Breast epithelium (tissue), 4 donors: Measurements from ENCODE around the gene MXRA7. TPM values are rescaled to one million over a fixed set of nuclear protein-coding genes. Genes with fewer than 3 reads are reported as not detected.

Experiments
- DNase-seq, 2 donors: peaks; one replicate each; pipeline ENCODE4 v3.0.0-alpha.2; 2019; ENCODE audit warnings: low spot score in 2 of 2
- H3K27ac ChIP-seq, 2 donors: fragments of 200-600 bp; sonication (generic) in 1 of 2; one replicate each; pipeline ENCODE4 v1.5.1; 2016 to 2019; ENCODE audit warnings: mild to moderate bottlenecking in 1 of 2
- H3K27me3 ChIP-seq, 2 donors: fragments of 200-600 bp; sonication (generic) in 1 of 2; one replicate each; pipeline versions ENCODE4 v1.5.1 to v1.6.0; 2017 to 2019; ENCODE audit warnings: control low read depth in 1 of 2, mild to moderate bottlenecking in 1 of 2
- H3K36me3 ChIP-seq: fragments of 200-600 bp; one replicate; pipeline ENCODE4 v1.5.1; 2019
- H3K4me1 ChIP-seq, 2 donors: fragments of 200-600 bp; sonication (generic); one replicate each; pipeline ENCODE4 v1.5.1; 2016 to 2019; ENCODE audit warnings: control low read depth in 1 of 2
- H3K4me3 ChIP-seq, 3 donors: fragments of 200-600 bp; sonication (generic); 1 replicate in 2 of 3; 2 replicates in 1 of 3; pipeline ENCODE4 v1.5.1; 2016 to 2019; ENCODE audit warnings: mild to moderate bottlenecking in 3 of 3, moderate library complexity in 2 of 3
- H3K9me3 ChIP-seq, 2 donors: fragments of 200-600 bp; sonication (generic) in 1 of 2; one replicate each; pipeline ENCODE4 v1.5.1; 2016 to 2019; ENCODE audit warnings: control low read depth in 1 of 2
- POLR2A ChIP-seq: fragments of 450-650 bp; IDR thresholded peaks from one replicate; pipeline ENCODE4 v1.6.1; 2016; ENCODE audit warnings: antibody characterized with exemption, mild to moderate bottlenecking, moderate library complexity
- POLR2AphosphoS5 ChIP-seq, 3 donors: sonication (generic); formaldehyde crosslinking; IDR thresholded peaks; one replicate each; pipeline ENCODE4 v1.6.1; 2017; ENCODE audit warnings: antibody characterized with exemption in 3 of 3
- intact Hi-C: fragments of 100-400 bp; cut with DNase I; formaldehyde crosslinking; loops from one replicate; pipeline ENCODE4 v1.15.1; 2023; ENCODE audit warnings: low total_unique reads
- total RNA-seq, 3 donors: library from RNA; depleted of rRNA; stranded (reverse); fragments of >200 nt; gene quantifications; one replicate each; pipeline ENCODE4 v1.1.0, GENCODE V29; 2016
- TF ChIP-seq, protein P1 (sequence below), 3 donors: fragments of 450-650 bp; IDR thresholded peaks; one replicate each; pipeline ENCODE4 v1.5.1; 2016 to 2017; ENCODE audit warnings: antibody characterized with exemption in 3 of 3, mild to moderate bottlenecking in 3 of 3, moderate library complexity in 3 of 3

Gene MXRA7
- total RNA-seq, 3 donors from 2014 or later = 106 to 242 (median 113) TPM

GRCh38 chr17:76635039-76635438 is 75.7 kb downstream of the MXRA7 start:
- intact Hi-C loops = loop anchor here (2.0 kb wide), 1 partner anchor 62 kb away; no protein-coding TSS in a partner anchor

GRCh38 chr17:76633628-76634328 is 77.0 kb downstream of the MXRA7 start:
- H3K27me3 ChIP-seq = no peaks in the 10 kb centered on the region
- intact Hi-C loops = loop anchor here (2.0 kb wide), 1 partner anchor 63 kb away; no protein-coding TSS in a partner anchor
- TF ChIP-seq, protein P1, sequence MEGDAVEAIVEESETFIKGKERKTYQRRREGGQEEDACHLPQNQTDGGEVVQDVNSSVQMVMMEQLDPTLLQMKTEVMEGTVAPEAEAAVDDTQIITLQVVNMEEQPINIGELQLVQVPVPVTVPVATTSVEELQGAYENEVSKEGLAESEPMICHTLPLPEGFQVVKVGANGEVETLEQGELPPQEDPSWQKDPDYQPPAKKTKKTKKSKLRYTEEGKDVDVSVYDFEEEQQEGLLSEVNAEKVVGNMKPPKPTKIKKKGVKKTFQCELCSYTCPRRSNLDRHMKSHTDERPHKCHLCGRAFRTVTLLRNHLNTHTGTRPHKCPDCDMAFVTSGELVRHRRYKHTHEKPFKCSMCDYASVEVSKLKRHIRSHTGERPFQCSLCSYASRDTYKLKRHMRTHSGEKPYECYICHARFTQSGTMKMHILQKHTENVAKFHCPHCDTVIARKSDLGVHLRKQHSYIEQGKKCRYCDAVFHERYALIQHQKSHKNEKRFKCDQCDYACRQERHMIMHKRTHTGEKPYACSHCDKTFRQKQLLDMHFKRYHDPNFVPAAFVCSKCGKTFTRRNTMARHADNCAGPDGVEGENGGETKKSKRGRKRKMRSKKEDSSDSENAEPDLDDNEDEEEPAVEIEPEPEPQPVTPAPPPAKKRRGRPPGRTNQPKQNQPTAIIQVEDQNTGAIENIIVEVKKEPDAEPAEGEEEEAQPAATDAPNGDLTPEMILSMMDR (IDR thresholded peaks at IDR 0.05) = no peak
- TF ChIP-seq POLR2AphosphoS5 (IDR thresholded peaks at IDR 0.05) = no peak
- no peak for TF ChIP-seq POLR2A

More at GRCh38 chr17:76635039-76635438, 75.7 kb downstream of the MXRA7 start:
- Histone ChIP-seq H3K27ac (no peak overlapping the region), H3K36me3 (no peaks in the 10 kb centered on the region), H3K9me3 (no peaks in the 10 kb centered on the region), H3K27me3 (no peaks in the 10 kb centered on the region), H3K4me1 (no peaks in the 10 kb centered on the region), H3K4me3 (no peak overlapping the region)
- no peak for TF ChIP-seq POLR2A
- no peak for TF ChIP-seq POLR2AphosphoS5 (IDR thresholded peaks at IDR 0.05)
- TF ChIP-seq, protein P1 (IDR thresholded peaks at IDR 0.05) = no peak
- DNase-seq = peak in 1 of 2 donors; percentile 14

GRCh38 chr17:76631821-76632565 is 78.8 kb downstream of the MXRA7 start:
- intact Hi-C loops = no loop called here
- DNase-seq = no peak
- Histone ChIP-seq H3K9me3 (no peaks in the 10 kb centered on the region), H3K4me3 (no peak overlapping the region), H3K27ac (peak overlapping the region in 1 of 2 donors; percentile 32), H3K36me3 (no peaks in the 10 kb centered on the region), H3K27me3 (no peaks in the 10 kb centered on the region), H3K4me1 (no peaks in the 10 kb centered on the region)
- TF ChIP-seq POLR2A = no peak
- TF ChIP-seq, protein P1 (IDR thresholded peaks at IDR 0.05) = no peak
- TF ChIP-seq POLR2AphosphoS5 (IDR thresholded peaks at IDR 0.05) = no peak

More at GRCh38 chr17:76633628-76634328, 77.0 kb downstream of the MXRA7 start:
- DNase-seq = no peak
- H3K27ac ChIP-seq = no peak overlapping the region
- H3K4me3 ChIP-seq = no peak overlapping the region
- no peaks in the 10 kb centered on the region for H3K9me3 ChIP-seq
- no peaks in the 10 kb centered on the region for H3K4me1 ChIP-seq
- no peaks in the 10 kb centered on the region for H3K36me3 ChIP-seq

GRCh38 chr17:76630151-76630550 is 80.6 kb downstream of the MXRA7 start:
- Histone ChIP-seq H3K4me1 (no peaks in the 10 kb centered on the region), H3K4me3 (no peak overlapping the region)
- TF ChIP-seq POLR2A = no peak
- TF ChIP-seq, protein P1 (IDR thresholded peaks at IDR 0.05) = no peak
- no peak for TF ChIP-seq POLR2AphosphoS5 (IDR thresholded peaks at IDR 0.05)

More at GRCh38 chr17:76630151-76630550, 80.6 kb downstream of the MXRA7 start:
- H3K9me3 ChIP-seq = no peaks in the 10 kb centered on the region
- DNase-seq = no peak
- H3K36me3 ChIP-seq = no peaks in the 10 kb centered on the region
- intact Hi-C loops = no loop called here
- no peaks in the 10 kb centered on the region for H3K27me3 ChIP-seq
- no peak overlapping the region for H3K27ac ChIP-seq

Other genes with a start within 250 kb of the MXRA7 start
- gene AANAT, start 243.4 kb downstream of the MXRA7 start, total RNA-seq = not detected
- gene RHBDF2, start 209.5 kb downstream of the MXRA7 start, total RNA-seq = 10 to 100 TPM; 13.4 to 35.5 (median 26.8) TPM
- gene CYGB, start 173.3 kb downstream of the MXRA7 start, total RNA-seq = 10 to 100 TPM in 2 of 3 donors, 1 to 10 TPM in 1; 5.9 to 37.4 (median 27.2) TPM
- gene PRCD, start 170.9 kb downstream of the MXRA7 start, total RNA-seq = 1 to 10 TPM; 1.5 to 7.2 (median 4.9) TPM
- 10 to 100 TPM; 10.5 to 39.8 (median 12.0) TPM for gene ST6GALNAC2, start 125.1 kb downstream of the MXRA7 start, total RNA-seq
- gene ST6GALNAC1, start 67.2 kb downstream of the MXRA7 start, total RNA-seq = 1 to 10 TPM; 1.3 to 1.6 (median 1.3) TPM
- 10 to 100 TPM; 13.1 to 34.1 (median 25.6) TPM for gene JMJD6, start 15.6 kb upstream of the MXRA7 start, total RNA-seq
- 10 to 100 TPM; 25.6 to 47.7 (median 28.5) TPM for gene METTL23, start 15.9 kb upstream of the MXRA7 start, total RNA-seq
- 100 to 1,000 TPM; 143 to 247 (median 244) TPM for gene SRSF2, start 26.4 kb upstream of the MXRA7 start, total RNA-seq
- 10 to 100 TPM; 20.6 to 42.6 (median 23.6) TPM for gene MFSD11, start 27.2 kb upstream of the MXRA7 start, total RNA-seq
- under 1 TPM in 2 of 3 donors, not detected in 1; 0.32 to 0.33 TPM for gene MGAT5B, start 157.4 kb upstream of the MXRA7 start, total RNA-seq